ENCODE data around the gene OTOGL.

The OTOGL gene

GRCh38 chr12:80401191-80401590, 301.9 kb downstream of the OTOGL start:
- DNase-seq = no peak

GRCh38 chr12:80404629-80405028, 305.3 kb downstream of the OTOGL start:
- no peak for DNase-seq

- DNase-seq = no peak
These were observed 306.9 kb downstream of the OTOGL start for GRCh38 chr12:80406253-80406652.

- no peak for DNase-seq
These were observed 312.4 kb downstream of the OTOGL start for GRCh38 chr12:80411787-80412186.

GRCh38 chr12:80412343-80412953, 313.1 kb downstream of the OTOGL start:
- no peak for DNase-seq

GRCh38 chr12:80413462-80413861, 314.1 kb downstream of the OTOGL start:
- DNase-seq = no peak

GRCh38 chr12:80415466-80415865, 316.1 kb downstream of the OTOGL start:
- DNase-seq = no peak

- DNase-seq = no peak
These were observed 320.3 kb downstream of the OTOGL start for GRCh38 chr12:80419644-80420043.

GRCh38 chr12:80420075-80420474, 320.7 kb downstream of the OTOGL start:
- no peak for DNase-seq

- DNase-seq = no peak
These were observed 323.2 kb downstream of the OTOGL start for GRCh38 chr12:80422550-80422949.

Data from CD4-positive, alpha-beta T cell treated with Interleukin-15 for 1 hour (primary cell).